ENCODE results near the gene GOLT1A. TPM values are rescaled to one million over a fixed set of nuclear protein-coding genes. Genes with fewer than 3 reads are reported as not detected.

Gene GOLT1A
- total RNA-seq, 1 donor: not detected

DNA sequence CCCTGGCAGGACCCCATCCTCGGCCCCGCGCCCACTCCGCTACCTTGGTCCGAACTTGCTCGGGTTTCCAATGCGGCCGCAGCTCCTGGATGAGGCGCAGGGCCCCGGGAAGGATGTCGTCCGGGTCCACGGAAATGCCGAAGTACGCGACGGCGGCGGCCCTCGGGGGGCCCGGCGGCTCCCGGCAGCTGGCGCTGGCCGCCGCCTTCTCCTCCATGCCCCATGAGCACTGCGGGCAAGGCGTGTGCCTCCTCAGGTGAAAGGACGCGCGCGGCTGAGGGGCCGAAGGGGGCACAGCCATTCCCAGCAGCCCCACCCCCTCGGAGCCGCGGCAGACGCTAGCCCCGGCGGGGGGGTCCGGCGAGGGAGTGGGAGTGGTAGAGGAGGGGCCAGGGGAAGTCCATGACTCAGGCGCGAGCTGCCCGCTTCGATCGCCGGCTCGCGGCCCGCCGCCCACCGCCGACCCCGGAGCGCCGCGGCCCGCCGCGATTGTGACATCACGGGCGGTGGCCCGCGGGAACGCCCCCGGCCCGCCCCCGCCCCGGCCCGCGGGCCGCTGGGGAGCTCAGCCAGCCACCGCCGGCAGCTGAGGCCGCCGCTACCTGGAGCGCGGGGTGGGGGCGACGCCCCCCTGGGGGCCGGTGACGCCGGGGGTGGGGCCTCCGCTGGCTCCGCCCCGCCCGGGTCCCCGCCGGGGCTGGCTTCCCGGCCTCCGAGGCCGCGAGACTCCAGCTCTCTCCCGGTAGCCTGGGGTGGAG lies 62.1 kb downstream of the GOLT1A start, which contains the start of gene ETNK2:
TSS of gene ETNK2 (minus strand) at position 493 of the 758 bp plus-strand sequence. CDS start at position 301, 192 bp downstream.
- H3K4me1 ChIP-seq (ENCODE audit: insufficient read depth, low read length): peaks cover 7% of the 10 kb centered on the region
- peak within 1 kb of the TSS; percentile 44 for H3K4me3 ChIP-seq (ENCODE audit: low read length)

DNA sequence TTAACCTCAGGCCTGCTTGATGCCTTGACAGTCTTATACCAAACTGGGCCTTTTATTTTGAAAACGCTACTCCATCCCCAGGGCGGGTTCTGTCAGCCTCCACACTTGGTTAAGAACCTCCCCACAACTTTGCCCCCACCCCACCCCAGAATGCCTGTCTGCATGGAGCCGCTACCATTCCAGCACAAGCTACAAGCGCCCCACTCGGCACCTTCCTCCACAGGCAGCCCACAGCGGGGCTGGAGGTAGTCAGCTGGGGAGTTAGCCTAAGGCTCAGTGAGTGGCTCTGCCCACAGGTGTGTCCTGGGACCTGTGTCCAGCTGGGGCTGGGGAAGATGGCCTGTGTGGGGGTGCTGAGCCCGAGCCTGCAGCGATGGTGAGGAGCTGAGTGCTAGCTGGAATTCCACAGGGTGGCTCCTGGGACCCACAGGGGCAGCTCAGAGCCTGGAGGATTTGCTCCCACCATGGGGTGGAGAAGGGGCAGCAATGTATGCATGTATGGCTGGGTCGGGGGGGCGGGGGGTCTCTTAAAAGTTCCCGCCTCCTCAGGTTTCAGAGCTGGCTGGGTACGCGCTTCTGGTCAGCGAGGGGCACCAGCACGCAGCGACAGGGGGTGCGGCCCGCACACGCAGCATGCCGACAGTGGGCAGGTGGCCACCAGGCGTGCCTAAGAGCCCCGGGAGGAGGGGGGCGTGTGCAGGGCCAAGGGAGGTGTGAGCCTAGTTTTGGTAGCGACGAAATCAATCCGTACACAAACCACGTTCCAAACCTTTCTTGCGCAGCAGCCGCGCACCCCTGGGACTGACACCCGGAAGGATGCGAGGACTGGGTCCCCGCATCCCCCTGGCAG lies 62.9 kb downstream of the GOLT1A start:
- Histone ChIP-seq H3K27me3 (ENCODE audit: insufficient read depth, low read length) (peaks cover 14% of the 10 kb centered on the region), H3K4me1 (ENCODE audit: insufficient read depth, low read length) (peaks cover 7% of the 10 kb centered on the region), H3K9me3 (ENCODE audit: low read depth, low read length) (no peaks in the 10 kb centered on the region), H3K4me3 (ENCODE audit: low read length) (peak overlapping the region; percentile 44)

More for the DNA sequence above, 62.1 kb downstream of the GOLT1A start, which contains the start of gene ETNK2:
- Histone ChIP-seq H3K9me3 (ENCODE audit: low read depth, low read length) (no peaks in the 10 kb centered on the region), H3K27me3 (ENCODE audit: insufficient read depth, low read length) (peaks cover 14% of the 10 kb centered on the region)

- no peaks in the 10 kb centered on the region for H3K9me3 ChIP-seq (ENCODE audit: low read depth, low read length)
- H3K4me3 ChIP-seq (ENCODE audit: low read length): no peak overlapping the region
- H3K4me1 ChIP-seq (ENCODE audit: insufficient read depth, low read length): peaks cover 7% of the 10 kb centered on the region
- peaks cover 14% of the 10 kb centered on the region for H3K27me3 ChIP-seq (ENCODE audit: insufficient read depth, low read length)
These were observed 63.9 kb downstream of the GOLT1A start for GRCh38 chr1:204149635-204150565.

GRCh38 chr1:204149107-204149506 lies 64.7 kb downstream of the GOLT1A start:
- Histone ChIP-seq H3K4me3 (ENCODE audit: low read length) (no peak overlapping the region), H3K4me1 (ENCODE audit: insufficient read depth, low read length) (peaks cover 7% of the 10 kb centered on the region)

More at GRCh38 chr1:204149107-204149506, 64.7 kb downstream of the GOLT1A start:
- Histone ChIP-seq H3K9me3 (ENCODE audit: low read depth, low read length) (no peaks in the 10 kb centered on the region), H3K27me3 (ENCODE audit: insufficient read depth, low read length) (peaks cover 14% of the 10 kb centered on the region)

Other genes starting within 250 kb of the GOLT1A start
- 0.42 TPM for gene SOX13, start 140.9 kb downstream of the GOLT1A start, total RNA-seq
- 3.0 TPM for gene ETNK2, start 61.9 kb downstream of the GOLT1A start, total RNA-seq
- not detected for gene REN, start 47.7 kb downstream of the GOLT1A start, total RNA-seq
- gene KISS1, start 17.5 kb downstream of the GOLT1A start, total RNA-seq: not detected
- under 0.01 TPM for gene PLEKHA6, start 145.9 kb upstream of the GOLT1A start, total RNA-seq
- gene PPP1R15B, start 197.8 kb upstream of the GOLT1A start, total RNA-seq: 206 TPM

Measured in mononuclear cell (primary cell).